A549 (cell line): ENCODE results near the gene FKBP7. TPM values are rescaled to one million over a fixed set of nuclear protein-coding genes. Genes with fewer than 3 reads are reported as not detected.

Source experiments
- ATAC-seq, 2 experiments: fragments of 200-7000 bp in 1 of 2; fragments of >200 bp in 1 of 2; cut with Nextera tagmentation in 1 of 2; cut with Tn5 transposase in 1 of 2; 3 replicates each; pipeline versions ENCODE4 v1.8.0 to v1.9.1; 2018 to 2020; ENCODE audit warnings: mild to moderate bottlenecking in 1 of 2, moderate library complexity in 1 of 2
- CTCF ChIA-PET: fragments of 300-600 bp; sonication (Branson Sonifier 250); formaldehyde crosslinking; extraction: SDS; loops from one replicate; lab custom pipeline; 2021; ENCODE audit warnings: antibody characterized with exemption, inconsistent platforms; lab: Yijun Ruan, JAX
- POLR2A ChIA-PET: fragments of 350-600 bp; formaldehyde crosslinking; extraction: SDS; loops from one replicate; lab custom pipeline; 2021; ENCODE audit warnings: antibody characterized with exemption, inconsistent platforms; lab: Yijun Ruan, JAX
- DNase-seq, 2 experiments: peaks; one replicate each; pipeline versions ENCODE4 v3.0.0 to v3.0.0-alpha.2; 2011 to 2016; ENCODE audit warnings: low read depth in 1 of 2, low spot score in 1 of 2
- FAIRE-seq: peaks from 2 replicates; lab custom pipeline; 2011; peaks lifted over from hg19 to GRCh38; lab: Jason Lieb, UNC
- H3K27ac ChIP-seq, 2 experiments: fragments of >200 bp; sonication (Bioruptor Twin); formaldehyde crosslinking; 3 replicates each; pipeline ENCODE4 v1.5.1; 2016 to 2017
- H3K4me1 ChIP-seq: fragments of >200 bp; sonication (Bioruptor Twin); formaldehyde crosslinking; 3 replicates; pipeline ENCODE4 v1.6.1; 2016
- H3K4me2 ChIP-seq: fragments of >200 bp; sonication (Bioruptor Twin); formaldehyde crosslinking; 3 replicates; pipeline ENCODE4 v1.6.1; 2016
- H3K4me3 ChIP-seq: fragments of >200 bp; sonication (Bioruptor Twin); formaldehyde crosslinking; 3 replicates; pipeline ENCODE4 v1.5.1; 2016
- H3K9me3 ChIP-seq: fragments of >200 bp; sonication (Bioruptor Twin); formaldehyde crosslinking; 3 replicates; pipeline ENCODE4 v1.6.1; 2016
- EHMT2 ChIP-seq: fragments of 200-600 bp; sonication (generic); IDR thresholded peaks from 2 replicates; pipeline ENCODE4 v1.6.1; 2016; ENCODE audit warnings: antibody characterized with exemption, low read depth, mild to moderate bottlenecking, moderate library complexity
- ESRRA ChIP-seq: fragments of 150-350 bp; IDR thresholded peaks from 2 replicates; pipeline ENCODE4 v1.6.1; 2014; ENCODE audit warnings: mild to moderate bottlenecking, low read length, borderline replicate concordance
- FOSB ChIP-seq: fragments of 250-450 bp; sonication (Bioruptor Pico); IDR thresholded peaks from 2 replicates; pipeline ENCODE4 v1.5.0; 2020; ENCODE audit warnings: mild to moderate bottlenecking, moderate library complexity
- FOSL2 ChIP-seq, 2 experiments: fragments of 450-650 bp in 1 of 2; fragments of >200 bp in 1 of 2; sonication (Bioruptor Twin) in 1 of 2; formaldehyde crosslinking; IDR thresholded peaks; 2 replicates each; pipeline versions ENCODE4 v1.5.0 to v1.6.1; 2016 to 2020; ENCODE audit warnings: mild to moderate bottlenecking in 1 of 2, moderate library complexity in 1 of 2
- HEYL ChIP-seq: fragments of 250-450 bp; sonication (Bioruptor Pico); IDR thresholded peaks from 2 replicates; pipeline ENCODE4 v1.8.0; 2021; ENCODE audit warnings: mild to moderate bottlenecking, moderate library complexity
- HOXB13 ChIP-seq: fragments of 250-450 bp; sonication (Bioruptor Pico); IDR thresholded peaks from 2 replicates; pipeline ENCODE4 v1.5.0; 2020; ENCODE audit warnings: low read depth, mild to moderate bottlenecking, moderate library complexity
- MAFK ChIP-seq: fragments of 450-650 bp; IDR thresholded peaks from 2 replicates; pipeline ENCODE4 v1.6.1; 2014; ENCODE audit not compliant: partially characterized antibody
- MAZ ChIP-seq: fragments of 150-350 bp; IDR thresholded peaks from 2 replicates; pipeline ENCODE4 v1.6.1; 2014; ENCODE audit warnings: antibody characterized with exemption, low read depth, low read length, borderline replicate concordance
- PHF8 ChIP-seq: fragments of 200-600 bp; sonication (generic); IDR thresholded peaks from 2 replicates; pipeline ENCODE4 v1.6.1; 2016; ENCODE audit warnings: low read depth, mild to moderate bottlenecking, antibody characterized with exemption, moderate library complexity, borderline replicate concordance
- RAD21 ChIP-seq, 2 experiments: fragments of >200 bp in 1 of 2; sonication (Bioruptor Twin) in 1 of 2; formaldehyde crosslinking in 1 of 2; IDR thresholded peaks in 1 of 2; conservative IDR thresholded peaks in 1 of 2; 2 replicates in 1 of 2; 3 replicates in 1 of 2; pipeline ENCODE4 v1.6.1; 2012 to 2018; ENCODE audit warnings: inconsistent platforms in 1 of 2
- SMC3 ChIP-seq: fragments of >200 bp; sonication (Bioruptor Twin); formaldehyde crosslinking; IDR thresholded peaks from 3 replicates; pipeline ENCODE4 v1.6.1; 2018; ENCODE audit warnings: inconsistent platforms
- SREBF2 ChIP-seq: fragments of 450-650 bp; IDR thresholded peaks from 2 replicates; pipeline ENCODE4 v1.6.1; 2014; ENCODE audit warnings: mild to moderate bottlenecking, moderate library complexity
- whole genome bisulfite sequencing: methylation state at CpG from one replicate; pipeline ENCODE4 v1.1.6; 2017; ENCODE audit errors: missing lambda C conversion rate; 5-methylcytosine and 5-hydroxymethylcytosine counted together
- polyA plus RNA-seq, 4 experiments: library from polyadenylated mRNA; depleted of rRNA in 3 of 4; stranded (reverse); fragments of >200 nt; fragmentation: RNase III in 1 of 4; extraction: RNeasy Plus Mini Kit Qiagen cat#74134 plus additional on column Dnase treatment in 1 of 4; gene quantifications; 2 replicates in 3 of 4; 3 replicates in 1 of 4; pipeline ENCODE4 v1.2.3, GENCODE V29; 2011 to 2017
- TF ChIP-seq, protein P1 (sequence below): fragments of >200 bp; sonication (Bioruptor Twin); formaldehyde crosslinking; IDR thresholded peaks from 3 replicates; pipeline ENCODE4 v1.5.1; 2016
- TF ChIP-seq, protein P2 (sequence below): IDR thresholded peaks from 2 replicates; pipeline ENCODE4 v1.6.1; 2012
- TF ChIP-seq, protein P3 (sequence below): fragments of >200 bp; sonication (Bioruptor Twin); formaldehyde crosslinking; IDR thresholded peaks from 3 replicates; pipeline ENCODE4 v1.6.1; 2016
- TF ChIP-seq, protein P4 (sequence below): fragments of 250-450 bp; sonication (Bioruptor Pico); IDR thresholded peaks from 2 replicates; pipeline ENCODE4 v1.5.0; 2021; ENCODE audit warnings: mild to moderate bottlenecking, moderate library complexity, borderline replicate concordance
- TF ChIP-seq, protein P5 (sequence below): fragments of >200 bp; sonication (Bioruptor Twin); formaldehyde crosslinking; IDR thresholded peaks from 2 replicates; pipeline ENCODE4 v1.6.1; 2016
- TF ChIP-seq, protein P6 (sequence below): fragments of 200-600 bp; sonication (generic); IDR thresholded peaks from 2 replicates; pipeline ENCODE4 v1.6.1; 2016; ENCODE audit warnings: antibody characterized with exemption, mild to moderate bottlenecking, moderate library complexity
- TF ChIP-seq, protein P7 (sequence below): fragments of 250-450 bp; sonication (Bioruptor Pico); IDR thresholded peaks from 2 replicates; pipeline ENCODE4 v1.5.0; 2020; ENCODE audit warnings: low read depth, mild to moderate bottlenecking, moderate library complexity

The FKBP7 gene
- polyA plus RNA-seq, 2 of the 4 experiments (the other 2 are of a cell fraction), result 15.2 to 23.7 TPM

DNA sequence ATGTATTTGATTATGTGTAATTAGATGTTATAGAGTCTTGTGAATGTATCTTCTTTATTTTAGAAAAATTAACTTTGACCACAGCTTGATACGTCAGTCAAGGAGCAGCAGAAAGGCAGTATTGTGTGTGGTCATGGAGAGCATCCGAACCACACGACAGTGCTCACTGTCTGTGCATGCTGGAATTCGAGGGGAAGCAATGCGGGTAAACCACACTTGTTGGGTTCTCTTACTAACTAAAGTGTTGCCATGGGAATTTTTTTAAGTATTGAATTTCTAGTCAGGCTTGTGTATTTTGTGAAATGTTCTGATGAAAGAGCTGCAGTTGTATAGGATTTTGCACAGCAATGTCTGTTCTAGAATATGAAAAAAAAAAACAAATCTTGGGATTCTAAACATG, 22.5 kb downstream of the FKBP7 start:
- CTCF ChIA-PET, result no interaction called here
- no peak overlapping the region for H3K27ac ChIP-seq
- ATAC-seq (no peak), FAIRE-seq (no peak), DNase-seq (no peak)
- no peaks in the 10 kb centered on the region for H3K4me1 ChIP-seq
- H3K9me3 ChIP-seq, result no peaks in the 10 kb centered on the region
- POLR2A ChIA-PET, result no interaction called here
- 87% methylated on average over 5 of the region's 5 CpGs for WGBS
- no peak for TF ChIP-seq FOSL2 (IDR thresholded peaks at IDR 0.05)
- no peak for TF ChIP-seq FOSL2 (CRISPR knock-in tag; IDR thresholded peaks at IDR 0.05)
- TF ChIP-seq HEYL (CRISPR knock-in tag), result no peak
- TF ChIP-seq, protein P1, sequence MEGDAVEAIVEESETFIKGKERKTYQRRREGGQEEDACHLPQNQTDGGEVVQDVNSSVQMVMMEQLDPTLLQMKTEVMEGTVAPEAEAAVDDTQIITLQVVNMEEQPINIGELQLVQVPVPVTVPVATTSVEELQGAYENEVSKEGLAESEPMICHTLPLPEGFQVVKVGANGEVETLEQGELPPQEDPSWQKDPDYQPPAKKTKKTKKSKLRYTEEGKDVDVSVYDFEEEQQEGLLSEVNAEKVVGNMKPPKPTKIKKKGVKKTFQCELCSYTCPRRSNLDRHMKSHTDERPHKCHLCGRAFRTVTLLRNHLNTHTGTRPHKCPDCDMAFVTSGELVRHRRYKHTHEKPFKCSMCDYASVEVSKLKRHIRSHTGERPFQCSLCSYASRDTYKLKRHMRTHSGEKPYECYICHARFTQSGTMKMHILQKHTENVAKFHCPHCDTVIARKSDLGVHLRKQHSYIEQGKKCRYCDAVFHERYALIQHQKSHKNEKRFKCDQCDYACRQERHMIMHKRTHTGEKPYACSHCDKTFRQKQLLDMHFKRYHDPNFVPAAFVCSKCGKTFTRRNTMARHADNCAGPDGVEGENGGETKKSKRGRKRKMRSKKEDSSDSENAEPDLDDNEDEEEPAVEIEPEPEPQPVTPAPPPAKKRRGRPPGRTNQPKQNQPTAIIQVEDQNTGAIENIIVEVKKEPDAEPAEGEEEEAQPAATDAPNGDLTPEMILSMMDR, result no peak
- TF ChIP-seq RAD21 (conservative IDR thresholded peaks at IDR 0.05 in 1 of 2, IDR thresholded peaks at IDR 0.05 in 1 of 2), result no peak
- TF ChIP-seq EHMT2, result no peak
- no peak for TF ChIP-seq MAZ
- TF ChIP-seq, protein P2, sequence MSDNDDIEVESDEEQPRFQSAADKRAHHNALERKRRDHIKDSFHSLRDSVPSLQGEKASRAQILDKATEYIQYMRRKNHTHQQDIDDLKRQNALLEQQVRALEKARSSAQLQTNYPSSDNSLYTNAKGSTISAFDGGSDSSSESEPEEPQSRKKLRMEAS, result no peak
- TF ChIP-seq PHF8, result no peak
- TF ChIP-seq FOSB (CRISPR knock-in tag), result no peak
- TF ChIP-seq ESRRA, result no peak
- no peak for TF ChIP-seq SREBF2
- TF ChIP-seq, protein P3, sequence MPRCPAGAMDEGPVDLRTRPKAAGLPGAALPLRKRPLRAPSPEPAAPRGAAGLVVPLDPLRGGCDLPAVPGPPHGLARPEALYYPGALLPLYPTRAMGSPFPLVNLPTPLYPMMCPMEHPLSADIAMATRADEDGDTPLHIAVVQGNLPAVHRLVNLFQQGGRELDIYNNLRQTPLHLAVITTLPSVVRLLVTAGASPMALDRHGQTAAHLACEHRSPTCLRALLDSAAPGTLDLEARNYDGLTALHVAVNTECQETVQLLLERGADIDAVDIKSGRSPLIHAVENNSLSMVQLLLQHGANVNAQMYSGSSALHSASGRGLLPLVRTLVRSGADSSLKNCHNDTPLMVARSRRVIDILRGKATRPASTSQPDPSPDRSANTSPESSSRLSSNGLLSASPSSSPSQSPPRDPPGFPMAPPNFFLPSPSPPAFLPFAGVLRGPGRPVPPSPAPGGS, result no peak
- TF ChIP-seq, protein P4, sequence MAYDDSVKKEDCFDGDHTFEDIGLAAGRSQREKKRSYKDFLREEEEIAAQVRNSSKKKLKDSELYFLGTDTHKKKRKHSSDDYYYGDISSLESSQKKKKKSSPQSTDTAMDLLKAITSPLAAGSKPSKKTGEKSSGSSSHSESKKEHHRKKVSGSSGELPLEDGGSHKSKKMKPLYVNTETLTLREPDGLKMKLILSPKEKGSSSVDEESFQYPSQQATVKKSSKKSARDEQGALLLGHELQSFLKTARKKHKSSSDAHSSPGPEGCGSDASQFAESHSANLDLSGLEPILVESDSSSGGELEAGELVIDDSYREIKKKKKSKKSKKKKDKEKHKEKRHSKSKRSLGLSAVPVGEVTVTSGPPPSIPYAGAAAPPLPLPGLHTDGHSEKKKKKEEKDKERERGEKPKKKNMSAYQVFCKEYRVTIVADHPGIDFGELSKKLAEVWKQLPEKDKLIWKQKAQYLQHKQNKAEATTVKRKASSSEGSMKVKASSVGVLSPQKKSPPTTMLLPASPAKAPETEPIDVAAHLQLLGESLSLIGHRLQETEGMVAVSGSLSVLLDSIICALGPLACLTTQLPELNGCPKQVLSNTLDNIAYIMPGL (CRISPR knock-in tag), result no peak
- TF ChIP-seq, protein P5, sequence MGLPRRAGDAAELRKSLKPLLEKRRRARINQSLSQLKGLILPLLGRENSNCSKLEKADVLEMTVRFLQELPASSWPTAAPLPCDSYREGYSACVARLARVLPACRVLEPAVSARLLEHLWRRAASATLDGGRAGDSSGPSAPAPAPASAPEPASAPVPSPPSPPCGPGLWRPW, result no peak
- TF ChIP-seq MAFK, result no peak
- TF ChIP-seq SMC3, result no peak
- TF ChIP-seq, protein P6, sequence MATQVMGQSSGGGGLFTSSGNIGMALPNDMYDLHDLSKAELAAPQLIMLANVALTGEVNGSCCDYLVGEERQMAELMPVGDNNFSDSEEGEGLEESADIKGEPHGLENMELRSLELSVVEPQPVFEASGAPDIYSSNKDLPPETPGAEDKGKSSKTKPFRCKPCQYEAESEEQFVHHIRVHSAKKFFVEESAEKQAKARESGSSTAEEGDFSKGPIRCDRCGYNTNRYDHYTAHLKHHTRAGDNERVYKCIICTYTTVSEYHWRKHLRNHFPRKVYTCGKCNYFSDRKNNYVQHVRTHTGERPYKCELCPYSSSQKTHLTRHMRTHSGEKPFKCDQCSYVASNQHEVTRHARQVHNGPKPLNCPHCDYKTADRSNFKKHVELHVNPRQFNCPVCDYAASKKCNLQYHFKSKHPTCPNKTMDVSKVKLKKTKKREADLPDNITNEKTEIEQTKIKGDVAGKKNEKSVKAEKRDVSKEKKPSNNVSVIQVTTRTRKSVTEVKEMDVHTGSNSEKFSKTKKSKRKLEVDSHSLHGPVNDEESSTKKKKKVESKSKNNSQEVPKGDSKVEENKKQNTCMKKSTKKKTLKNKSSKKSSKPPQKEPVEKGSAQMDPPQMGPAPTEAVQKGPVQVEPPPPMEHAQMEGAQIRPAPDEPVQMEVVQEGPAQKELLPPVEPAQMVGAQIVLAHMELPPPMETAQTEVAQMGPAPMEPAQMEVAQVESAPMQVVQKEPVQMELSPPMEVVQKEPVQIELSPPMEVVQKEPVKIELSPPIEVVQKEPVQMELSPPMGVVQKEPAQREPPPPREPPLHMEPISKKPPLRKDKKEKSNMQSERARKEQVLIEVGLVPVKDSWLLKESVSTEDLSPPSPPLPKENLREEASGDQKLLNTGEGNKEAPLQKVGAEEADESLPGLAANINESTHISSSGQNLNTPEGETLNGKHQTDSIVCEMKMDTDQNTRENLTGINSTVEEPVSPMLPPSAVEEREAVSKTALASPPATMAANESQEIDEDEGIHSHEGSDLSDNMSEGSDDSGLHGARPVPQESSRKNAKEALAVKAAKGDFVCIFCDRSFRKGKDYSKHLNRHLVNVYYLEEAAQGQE, result no peak
- TF ChIP-seq HOXB13 (CRISPR knock-in tag), result no peak
- TF ChIP-seq, protein P7, sequence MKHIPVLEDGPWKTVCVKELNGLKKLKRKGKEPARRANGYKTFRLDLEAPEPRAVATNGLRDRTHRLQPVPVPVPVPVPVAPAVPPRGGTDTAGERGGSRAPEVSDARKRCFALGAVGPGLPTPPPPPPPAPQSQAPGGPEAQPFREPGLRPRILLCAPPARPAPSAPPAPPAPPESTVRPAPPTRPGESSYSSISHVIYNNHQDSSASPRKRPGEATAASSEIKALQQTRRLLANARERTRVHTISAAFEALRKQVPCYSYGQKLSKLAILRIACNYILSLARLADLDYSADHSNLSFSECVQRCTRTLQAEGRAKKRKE (CRISPR knock-in tag), result no peak
- H3K4me2 ChIP-seq, result no peak overlapping the region
- H3K4me3 ChIP-seq, result no peak overlapping the region
